ENCODE measurements around the gene LANCL1. TPM values are rescaled to one million over a fixed set of nuclear protein-coding genes. Genes with fewer than 3 reads are reported as not detected.
"Not testable (repeated sequence)": the region's sequence is repeated elsewhere in the genome, so short reads cannot be mapped to it uniquely, and the experiment has no call there.

Gene LANCL1
- total RNA-seq, 1 donor from 2014 or later: 34.2 TPM

DNA sequence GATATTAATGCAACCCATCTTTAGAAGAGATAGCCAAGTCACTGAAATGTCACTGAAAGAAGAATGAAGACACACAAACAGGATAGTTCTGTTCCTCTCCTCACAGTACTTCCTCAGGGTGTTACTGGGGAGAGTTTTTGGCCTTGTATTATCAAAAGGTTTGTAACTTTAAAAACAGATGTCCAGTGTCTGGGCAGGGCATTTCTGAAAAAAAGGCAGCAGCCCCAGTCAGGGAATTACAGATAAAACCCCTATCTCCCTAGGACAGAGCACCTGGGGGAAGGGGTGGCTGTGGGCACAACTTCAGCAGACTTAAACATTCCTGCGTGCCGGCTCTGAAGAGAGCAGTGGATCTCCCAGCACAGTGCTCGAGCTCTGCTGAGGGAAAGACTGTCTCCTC, 30.8 kb downstream of the LANCL1 start:
- intact Hi-C loops (cut with micrococcal nuclease): no loop called here
- H3K4me3 Mint-ChIP-seq: no peak overlapping the region
- peaks cover 14% of the 10 kb centered on the region for H3K4me1 Mint-ChIP-seq
- H3K9me3 Mint-ChIP-seq: peaks cover 27% of the 10 kb centered on the region
- peaks cover 46% of the 10 kb centered on the region for H3K36me3 Mint-ChIP-seq (ENCODE audit: low read depth)
- H3K27me3 Mint-ChIP-seq: no peaks in the 10 kb centered on the region
- H3K27ac Mint-ChIP-seq: no peak overlapping the region
- DNase-seq: no peak

DNA sequence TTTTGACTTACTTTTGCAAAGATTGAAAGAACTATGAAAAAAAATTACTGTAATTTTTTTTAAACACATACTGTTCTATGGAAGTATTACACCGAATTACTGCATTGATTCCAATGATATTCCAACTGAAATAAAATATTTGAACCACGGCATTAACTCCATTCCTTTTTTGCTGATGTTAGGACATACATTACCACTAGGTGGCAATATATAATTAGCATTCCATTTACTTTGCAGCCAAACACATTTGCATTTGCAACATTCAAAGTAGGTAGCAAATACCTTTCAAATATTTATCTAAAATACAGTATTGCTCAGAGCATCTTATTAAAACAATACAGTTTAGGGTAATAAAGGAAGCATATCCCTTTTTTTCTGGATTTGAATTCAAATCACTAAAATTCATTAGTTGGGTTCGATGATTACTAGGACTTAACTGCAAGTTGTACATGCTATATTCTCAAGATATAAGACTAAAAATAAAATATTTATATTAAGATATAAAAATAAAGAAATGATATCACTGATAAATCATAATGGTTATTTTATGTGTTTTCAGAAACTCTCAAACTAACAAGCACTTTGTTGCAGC, 31.3 kb downstream of the LANCL1 start:
- peaks cover 24% of the 10 kb centered on the region for H3K9me3 Mint-ChIP-seq
- peaks cover 41% of the 10 kb centered on the region for H3K36me3 Mint-ChIP-seq (ENCODE audit: low read depth)
- DNase-seq: no peak
- H3K4me1 Mint-ChIP-seq: peaks cover 14% of the 10 kb centered on the region
- H3K27me3 Mint-ChIP-seq: no peaks in the 10 kb centered on the region
- intact Hi-C loops (cut with micrococcal nuclease): no loop called here
- no peak overlapping the region for H3K4me3 Mint-ChIP-seq
- H3K27ac Mint-ChIP-seq: no peak overlapping the region

DNA sequence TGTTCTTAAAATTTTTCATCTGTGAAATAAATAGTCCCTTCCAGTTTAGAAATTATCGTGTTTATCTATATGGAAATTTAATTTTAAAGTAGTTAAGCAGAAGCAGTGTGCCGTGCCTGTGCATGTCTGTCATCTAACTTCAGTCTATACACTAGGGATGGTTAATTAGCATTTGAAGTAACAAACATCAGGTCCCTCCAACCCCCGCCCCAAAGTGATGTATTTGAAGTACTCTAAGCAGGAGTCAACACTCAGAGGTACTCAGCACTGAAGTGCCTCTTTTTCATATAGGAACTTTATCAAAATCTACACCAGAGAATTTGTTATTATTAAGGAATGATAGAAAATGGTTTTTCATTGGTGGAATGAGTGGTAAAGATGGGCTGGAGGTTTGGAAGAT, 33.0 kb downstream of the LANCL1 start:
- H3K27me3 Mint-ChIP-seq: no peaks in the 10 kb centered on the region
- H3K36me3 Mint-ChIP-seq (ENCODE audit: low read depth): peaks cover 35% of the 10 kb centered on the region
- no peak overlapping the region for H3K27ac Mint-ChIP-seq
- H3K4me1 Mint-ChIP-seq: peaks cover 14% of the 10 kb centered on the region
- intact Hi-C loops (cut with micrococcal nuclease): no loop called here
- no peak for DNase-seq
- H3K4me3 Mint-ChIP-seq: no peak overlapping the region
- peaks cover 14% of the 10 kb centered on the region for H3K9me3 Mint-ChIP-seq

DNA sequence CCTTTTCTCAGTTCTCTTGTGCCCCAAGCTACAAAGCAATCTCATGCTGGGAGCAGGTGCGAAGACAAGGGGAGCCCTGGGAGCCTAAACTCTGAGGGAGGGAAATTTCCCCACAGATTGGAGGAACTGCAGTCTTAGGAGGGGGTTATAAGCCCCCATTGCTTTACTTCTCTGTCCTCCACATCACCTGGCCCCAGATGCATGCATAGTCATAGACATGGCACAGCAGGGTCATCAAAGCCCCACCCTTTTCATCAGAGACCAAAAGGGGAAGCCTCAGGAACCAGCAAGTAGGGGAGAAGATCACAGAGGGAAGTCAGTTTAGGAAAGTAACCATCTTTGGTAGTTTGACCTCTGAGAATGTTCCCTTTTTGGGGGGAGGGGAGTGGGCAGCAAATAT, 33.7 kb downstream of the LANCL1 start:
- no peak for DNase-seq
- H3K36me3 Mint-ChIP-seq (ENCODE audit: low read depth): peaks cover 28% of the 10 kb centered on the region
- H3K4me1 Mint-ChIP-seq: peaks cover 14% of the 10 kb centered on the region
- peaks cover 7% of the 10 kb centered on the region for H3K9me3 Mint-ChIP-seq
- no peak overlapping the region for H3K4me3 Mint-ChIP-seq
- H3K27ac Mint-ChIP-seq: no peak overlapping the region
- no peaks in the 10 kb centered on the region for H3K27me3 Mint-ChIP-seq
- intact Hi-C loops (cut with micrococcal nuclease): no loop called here

DNA sequence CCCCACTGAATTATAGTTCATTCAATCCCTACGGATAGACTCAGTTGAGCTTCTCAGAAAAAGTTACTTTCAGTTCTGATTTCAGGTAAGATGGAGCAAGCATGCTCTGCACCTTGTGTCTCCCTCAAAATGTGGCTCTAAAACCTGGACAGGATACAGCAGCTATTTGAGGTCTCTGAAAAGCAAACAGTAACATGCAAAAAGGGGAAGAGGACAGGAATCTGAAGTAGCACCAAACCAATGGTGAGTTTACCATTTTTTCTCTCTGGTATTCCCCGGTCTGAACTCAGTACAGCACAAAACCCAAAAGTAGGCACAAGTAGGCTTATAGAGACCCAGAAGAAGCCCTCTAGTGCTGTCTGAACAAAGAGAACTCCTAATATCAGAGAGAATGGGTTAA, 34.1 kb downstream of the LANCL1 start:
- no peak for DNase-seq
- intact Hi-C loops (cut with micrococcal nuclease): no loop called here
- Mint-ChIP-seq H3K36me3 (ENCODE audit: low read depth) (peaks cover 27% of the 10 kb centered on the region), H3K4me1 (peaks cover 14% of the 10 kb centered on the region), H3K4me3 (no peak overlapping the region), H3K27me3 (no peaks in the 10 kb centered on the region), H3K27ac (no peak overlapping the region), H3K9me3 (peaks cover 3% of the 10 kb centered on the region)

DNA sequence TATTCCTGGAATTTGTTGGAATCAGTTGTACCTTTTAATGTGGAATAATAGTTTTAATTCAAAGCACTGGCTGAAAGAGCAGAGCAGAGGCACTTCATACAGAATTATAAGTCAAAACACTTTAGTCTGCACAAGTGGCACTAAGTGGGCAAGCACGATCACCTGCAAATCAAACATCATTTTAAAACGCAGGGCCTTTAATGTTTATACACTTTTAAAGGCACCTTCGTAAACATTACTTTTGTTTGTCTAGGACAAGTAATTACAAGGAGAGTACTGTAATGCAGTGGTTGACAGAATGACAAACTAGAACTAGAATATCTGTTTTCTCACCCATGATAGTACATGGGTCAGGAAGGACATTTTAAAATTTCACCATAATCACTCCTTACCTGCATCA, 36.4 kb downstream of the LANCL1 start:
- Mint-ChIP-seq H3K9me3 (no peaks in the 10 kb centered on the region), H3K4me1 (peaks cover 12% of the 10 kb centered on the region), H3K27ac (no peak overlapping the region), H3K27me3 (no peaks in the 10 kb centered on the region), H3K36me3 (ENCODE audit: low read depth) (peaks cover 30% of the 10 kb centered on the region), H3K4me3 (no peak overlapping the region)
- intact Hi-C loops (cut with micrococcal nuclease): no loop called here
- DNase-seq: no peak

DNA sequence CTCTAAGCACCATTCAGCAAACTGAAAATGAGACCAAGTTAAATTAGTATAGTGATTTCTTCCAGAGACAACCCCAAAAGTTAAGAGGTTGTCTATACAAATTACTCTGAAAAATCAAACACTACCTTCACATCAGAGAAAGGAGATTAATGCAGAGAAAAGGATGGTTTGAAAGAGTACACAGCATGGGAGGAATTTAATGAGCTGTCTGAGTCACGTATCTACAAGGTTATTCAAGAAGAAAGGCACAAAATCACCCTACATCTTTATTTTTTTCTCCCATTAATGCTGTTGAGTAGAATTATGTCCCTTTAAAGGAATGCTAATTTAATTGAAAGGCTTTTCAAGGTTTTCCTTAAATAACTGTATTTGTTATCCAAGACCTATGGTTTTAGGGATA, 41.1 kb downstream of the LANCL1 start:
- peaks cover 6% of the 10 kb centered on the region for H3K4me1 Mint-ChIP-seq
- H3K27me3 Mint-ChIP-seq: no peaks in the 10 kb centered on the region
- peaks cover 3% of the 10 kb centered on the region for H3K9me3 Mint-ChIP-seq
- peaks cover 61% of the 10 kb centered on the region for H3K36me3 Mint-ChIP-seq (ENCODE audit: low read depth)
- intact Hi-C loops (cut with micrococcal nuclease): no loop called here
- no peak overlapping the region for H3K4me3 Mint-ChIP-seq
- no peak overlapping the region for H3K27ac Mint-ChIP-seq
- no peak for DNase-seq

DNA sequence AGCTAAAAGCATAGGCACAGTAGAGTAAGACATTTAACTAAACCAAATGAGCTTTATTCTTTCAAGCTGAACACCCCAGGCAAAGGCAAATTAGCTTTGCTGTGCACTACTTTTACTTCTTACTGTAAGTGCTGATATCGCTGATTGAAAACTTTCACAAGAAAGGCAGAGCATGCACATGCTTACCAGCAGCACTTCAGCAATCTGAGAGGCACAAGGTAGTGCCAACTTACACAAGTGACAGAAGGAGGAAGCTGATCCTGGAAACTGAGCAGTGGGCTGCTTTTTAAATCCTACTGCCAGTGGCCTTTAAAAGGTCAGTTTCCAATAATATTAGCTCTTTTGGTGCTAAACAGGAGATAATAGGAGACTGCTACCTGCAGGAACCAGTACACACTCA, 43.9 kb downstream of the LANCL1 start:
- H3K9me3 Mint-ChIP-seq: peaks cover 10% of the 10 kb centered on the region
- peaks cover 65% of the 10 kb centered on the region for H3K36me3 Mint-ChIP-seq (ENCODE audit: low read depth)
- no peaks in the 10 kb centered on the region for H3K27me3 Mint-ChIP-seq
- intact Hi-C loops (cut with micrococcal nuclease): no loop called here
- H3K4me1 Mint-ChIP-seq: peaks cover 6% of the 10 kb centered on the region
- no peak for DNase-seq
- H3K27ac Mint-ChIP-seq: no peak overlapping the region
- H3K4me3 Mint-ChIP-seq: no peak overlapping the region

DNA sequence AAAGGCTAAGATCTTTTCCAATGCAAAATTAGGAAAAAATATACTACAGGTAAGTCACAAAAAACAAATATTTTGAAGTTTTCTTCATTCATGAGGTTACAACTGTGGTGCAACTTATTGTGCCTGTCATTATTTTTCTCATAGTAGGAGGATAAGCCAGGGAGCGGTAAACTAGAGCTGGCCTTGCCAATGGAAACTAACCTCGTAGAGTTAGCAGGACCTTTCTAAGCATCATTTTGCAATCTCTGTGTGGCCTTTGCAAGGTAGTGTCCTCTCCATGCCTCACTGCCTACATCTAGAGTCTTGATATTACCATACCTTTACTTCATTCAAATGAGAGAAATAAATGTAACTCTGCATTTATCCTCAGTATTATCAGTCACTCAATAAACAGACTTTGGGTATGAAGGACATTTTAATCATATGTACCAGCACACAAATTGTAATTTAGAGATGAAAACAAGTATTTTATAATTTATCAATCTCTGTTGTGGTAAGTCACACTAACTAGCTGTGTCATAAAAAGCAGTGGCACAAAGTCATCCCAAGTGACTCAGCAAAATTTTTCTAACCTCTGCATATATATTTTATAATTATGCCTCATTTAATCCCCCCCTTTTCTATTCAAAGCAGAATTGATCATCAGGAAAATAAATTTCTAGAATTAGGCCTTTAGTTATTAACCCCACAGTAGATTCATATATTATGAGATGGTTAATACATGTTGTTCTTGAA, 47.0 kb downstream of the LANCL1 start:
- Mint-ChIP-seq H3K36me3 (ENCODE audit: low read depth) (peaks cover 53% of the 10 kb centered on the region), H3K4me1 (peaks cover 6% of the 10 kb centered on the region), H3K4me3 (no peak overlapping the region), H3K27ac (no peak overlapping the region), H3K9me3 (peaks cover 17% of the 10 kb centered on the region), H3K27me3 (no peaks in the 10 kb centered on the region)
- DNase-seq: no peak
- intact Hi-C loops (cut with micrococcal nuclease): no loop called here

DNA sequence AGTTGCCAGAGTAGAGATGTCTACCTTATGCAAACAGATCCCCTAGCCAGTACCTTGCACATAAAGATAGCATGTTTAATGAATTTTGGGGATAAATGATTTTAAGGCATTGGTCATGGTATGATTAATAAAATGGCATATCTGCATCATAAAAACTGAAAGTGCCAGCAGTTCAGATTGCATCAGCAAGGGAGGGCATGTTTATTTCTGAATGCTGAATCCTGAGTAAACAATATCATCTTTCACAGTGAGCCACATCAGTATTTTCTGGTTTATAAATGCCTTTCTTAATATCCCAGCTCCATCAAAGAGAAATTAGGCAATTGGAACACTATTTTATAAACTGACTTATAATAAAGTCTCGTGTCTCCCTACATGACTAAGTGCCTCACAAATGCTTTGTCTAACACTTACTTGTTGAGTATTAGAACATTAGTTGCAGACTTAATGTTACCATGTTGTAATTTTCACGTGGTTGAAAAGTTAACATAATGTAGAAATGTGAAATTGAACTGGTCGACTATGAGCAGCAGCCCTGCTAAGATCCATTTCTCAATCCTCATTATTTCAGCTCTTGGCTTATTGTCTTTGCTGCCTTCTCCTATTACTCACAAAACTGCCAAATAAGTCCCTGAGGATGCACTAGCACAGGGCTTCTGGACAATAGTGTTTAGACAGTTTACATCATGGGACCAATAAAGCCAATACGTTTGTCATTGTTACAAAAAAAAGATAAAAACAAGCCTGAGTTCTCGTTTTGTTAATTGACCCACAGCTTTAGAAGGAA, 48.0 kb downstream of the LANCL1 start:
- Mint-ChIP-seq H3K27me3 (no peaks in the 10 kb centered on the region), H3K4me3 (no peak overlapping the region), H3K27ac (no peak overlapping the region), H3K4me1 (peaks cover 6% of the 10 kb centered on the region), H3K9me3 (peaks cover 17% of the 10 kb centered on the region), H3K36me3 (ENCODE audit: low read depth) (peaks cover 45% of the 10 kb centered on the region)
- intact Hi-C loops (cut with micrococcal nuclease): no loop called here
- DNase-seq: no peak

DNA sequence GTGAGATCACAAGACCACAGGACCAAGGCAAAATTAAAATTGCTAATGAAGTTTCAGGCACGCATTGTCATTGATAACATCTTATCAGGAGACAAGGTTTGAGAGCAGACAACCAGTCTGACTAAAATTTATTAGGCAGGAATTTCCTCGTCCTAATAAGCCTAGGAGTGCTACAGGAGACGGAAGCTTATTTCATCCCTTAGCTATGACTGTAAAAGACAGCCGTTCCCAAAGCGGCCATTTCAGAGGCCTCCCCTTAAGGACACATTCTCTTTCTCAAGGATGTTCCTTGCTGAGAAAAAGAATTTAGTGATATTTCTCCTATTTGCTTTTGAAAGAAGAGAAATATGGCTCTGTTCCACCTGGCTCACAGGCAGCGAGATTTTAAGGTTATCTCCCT, 49.2 kb downstream of the LANCL1 start:
- H3K36me3 Mint-ChIP-seq (ENCODE audit: low read depth): peaks cover 35% of the 10 kb centered on the region
- intact Hi-C loops (cut with micrococcal nuclease); H3K27ac Mint-ChIP-seq; H3K4me3 Mint-ChIP-seq; H3K4me1 Mint-ChIP-seq; H3K27me3 Mint-ChIP-seq; DNase-seq: not testable (repeated sequence)
- H3K9me3 Mint-ChIP-seq: peaks cover 17% of the 10 kb centered on the region

DNA sequence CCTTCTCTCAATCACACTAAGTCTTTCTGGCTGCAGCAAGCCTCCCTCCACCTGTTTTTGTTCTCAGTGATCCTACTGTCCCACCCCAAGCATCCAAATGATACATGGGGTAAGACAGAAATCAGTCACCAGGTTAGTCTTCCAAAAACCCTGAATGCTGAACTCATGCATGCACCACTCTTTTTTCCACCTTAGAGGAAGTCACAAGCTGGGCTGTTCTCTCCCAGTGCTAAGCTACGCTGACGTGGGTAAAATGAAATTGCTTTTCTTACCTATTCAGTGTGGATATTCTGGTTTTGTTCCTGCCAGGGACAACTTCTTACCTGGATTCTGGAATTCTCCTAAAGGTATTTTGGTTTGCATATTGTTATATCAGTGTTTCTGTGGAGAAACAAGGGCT, 54.2 kb downstream of the LANCL1 start:
- Mint-ChIP-seq H3K4me3 (no peak overlapping the region), H3K4me1 (no peaks in the 10 kb centered on the region), H3K27me3 (peaks cover 8% of the 10 kb centered on the region), H3K36me3 (ENCODE audit: low read depth) (peaks cover 5% of the 10 kb centered on the region), H3K27ac (no peak overlapping the region), H3K9me3 (peaks cover 5% of the 10 kb centered on the region)
- intact Hi-C loops (cut with micrococcal nuclease): no loop called here
- no peak for DNase-seq

DNA sequence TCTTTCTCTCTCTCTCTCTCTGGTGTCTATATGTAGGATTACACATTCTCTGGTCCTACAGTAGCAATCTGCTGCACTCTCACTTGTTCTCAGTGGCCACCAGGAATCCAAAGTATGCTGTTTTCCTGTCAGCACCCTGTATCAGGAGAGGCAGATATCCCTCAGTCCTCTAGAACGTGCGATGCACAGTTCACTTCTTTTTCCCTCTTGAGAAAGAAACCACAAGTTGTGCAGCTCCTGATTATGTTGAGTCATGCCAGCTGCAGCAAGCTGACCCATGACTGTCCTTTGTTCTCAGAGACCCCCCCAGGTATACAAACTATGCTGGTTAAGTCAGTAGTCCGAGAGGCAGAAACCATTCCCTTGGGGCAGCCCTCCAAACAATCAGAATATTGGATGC, 54.6 kb downstream of the LANCL1 start:
- intact Hi-C loops (cut with micrococcal nuclease): no loop called here

DNA sequence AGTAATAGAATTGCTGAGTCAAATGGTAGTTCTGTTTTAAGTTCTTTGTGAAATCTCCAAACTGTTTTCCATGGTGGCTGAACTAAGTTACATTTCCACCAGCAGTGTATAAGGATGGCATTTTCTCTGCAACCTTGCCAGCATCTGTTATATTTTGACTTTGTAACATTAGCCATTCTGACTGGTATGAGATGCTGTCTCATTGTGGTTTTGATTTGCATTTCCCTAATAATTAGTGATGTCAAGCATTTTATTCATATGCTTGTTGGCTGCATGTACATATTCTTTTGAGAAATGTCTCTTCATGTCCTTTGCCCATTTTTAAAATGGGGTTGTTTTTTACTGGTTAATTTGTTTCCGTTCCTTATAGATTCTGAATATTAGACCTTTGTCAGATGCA, 63.9 kb downstream of the LANCL1 start:
- Mint-ChIP-seq H3K9me3 (no peaks in the 10 kb centered on the region), H3K36me3 (ENCODE audit: low read depth) (no peaks in the 10 kb centered on the region), H3K4me3 (no peak overlapping the region), H3K4me1 (no peaks in the 10 kb centered on the region), H3K27ac (no peak overlapping the region), H3K27me3 (no peaks in the 10 kb centered on the region)
- intact Hi-C loops (cut with micrococcal nuclease): no loop called here
- no peak for DNase-seq

More for the DNA sequence above, 54.6 kb downstream of the LANCL1 start:
- Mint-ChIP-seq H3K27me3 (peaks cover 8% of the 10 kb centered on the region), H3K36me3 (ENCODE audit: low read depth) (peaks cover 1% of the 10 kb centered on the region), H3K27ac (no peak overlapping the region), H3K9me3 (peaks cover under 1% of the 10 kb centered on the region), H3K4me1 (no peaks in the 10 kb centered on the region), H3K4me3 (no peak overlapping the region)
- DNase-seq: no peak
